ENCODE measurements around the gene NWD2. TPM values are rescaled to one million over a fixed set of nuclear protein-coding genes. Genes with fewer than 3 reads are reported as not detected.

Gene NWD2
- polyA plus RNA-seq, 1 donor from 2014 or later, result 0.06 TPM

- Histone ChIP-seq H3K79me2 (replicated peaks; ENCODE audit: insufficient read depth, low read length) (no peaks in the 10 kb centered on the region), H3K9me2 (ENCODE audit: insufficient read depth, low read length) (no peaks in the 10 kb centered on the region), H3K9ac (ENCODE audit: low read length) (no peak overlapping the region), H3K9me3 (ENCODE audit: low read length) (no peaks in the 10 kb centered on the region), H3K4me3 (ENCODE audit: low read length) (no peak overlapping the region), H3K36me3 (ENCODE audit: insufficient read depth, low read length) (no peaks in the 10 kb centered on the region), H2AFZ (ENCODE audit: low read depth, low read length) (no peak overlapping the region), H3K27me3 (ENCODE audit: insufficient read depth, low read depth, low read length) (no peaks in the 10 kb centered on the region), H3K4me2 (ENCODE audit: low read length) (no peak overlapping the region), H3K27ac (ENCODE audit: low read length) (no peak overlapping the region), H3F3A (ENCODE audit: insufficient read depth, low read length, poor library complexity, severe bottlenecking) (no peaks in the 10 kb centered on the region), H4K20me1 (ENCODE audit: insufficient read depth) (no peaks in the 10 kb centered on the region)
- TF ChIP-seq, protein P1, sequence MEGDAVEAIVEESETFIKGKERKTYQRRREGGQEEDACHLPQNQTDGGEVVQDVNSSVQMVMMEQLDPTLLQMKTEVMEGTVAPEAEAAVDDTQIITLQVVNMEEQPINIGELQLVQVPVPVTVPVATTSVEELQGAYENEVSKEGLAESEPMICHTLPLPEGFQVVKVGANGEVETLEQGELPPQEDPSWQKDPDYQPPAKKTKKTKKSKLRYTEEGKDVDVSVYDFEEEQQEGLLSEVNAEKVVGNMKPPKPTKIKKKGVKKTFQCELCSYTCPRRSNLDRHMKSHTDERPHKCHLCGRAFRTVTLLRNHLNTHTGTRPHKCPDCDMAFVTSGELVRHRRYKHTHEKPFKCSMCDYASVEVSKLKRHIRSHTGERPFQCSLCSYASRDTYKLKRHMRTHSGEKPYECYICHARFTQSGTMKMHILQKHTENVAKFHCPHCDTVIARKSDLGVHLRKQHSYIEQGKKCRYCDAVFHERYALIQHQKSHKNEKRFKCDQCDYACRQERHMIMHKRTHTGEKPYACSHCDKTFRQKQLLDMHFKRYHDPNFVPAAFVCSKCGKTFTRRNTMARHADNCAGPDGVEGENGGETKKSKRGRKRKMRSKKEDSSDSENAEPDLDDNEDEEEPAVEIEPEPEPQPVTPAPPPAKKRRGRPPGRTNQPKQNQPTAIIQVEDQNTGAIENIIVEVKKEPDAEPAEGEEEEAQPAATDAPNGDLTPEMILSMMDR (IDR thresholded peaks at IDR 0.05; ENCODE audit: poor library complexity, severe bottlenecking), result no peak
- no peak for TF ChIP-seq REST (IDR thresholded peaks at IDR 0.05; ENCODE audit: borderline replicate concordance)
- no peak for TF ChIP-seq MXI1 (conservative IDR thresholded peaks at IDR 0.05; ENCODE audit: poor library complexity, severe bottlenecking)
- TF ChIP-seq SMC3 (conservative IDR thresholded peaks at IDR 0.05; ENCODE audit: poor library complexity), result no peak
- TF ChIP-seq EZH2 (IDR thresholded peaks at IDR 0.05; ENCODE audit: borderline replicate concordance, insufficient read depth, low read length, poor library complexity, severe bottlenecking), result no peak
- TF ChIP-seq TAF1 (IDR thresholded peaks at IDR 0.05; ENCODE audit: low read depth), result no peak
- no peak for TF ChIP-seq RAD21 (conservative IDR thresholded peaks at IDR 0.05)
- no peak for TF ChIP-seq EP300 (conservative IDR thresholded peaks at IDR 0.05; ENCODE audit: poor library complexity, severe bottlenecking)
- no peak for TF ChIP-seq POLR2AphosphoS5 (IDR thresholded peaks at IDR 0.05)
Measured at GRCh38 chr4:37415845-37416369, 171.4 kb downstream of the NWD2 start.

GRCh38 chr4:37421614-37422013, 177.1 kb downstream of the NWD2 start:
- no peak overlapping the region for H3K4me2 ChIP-seq (ENCODE audit: low read length)
- no peaks in the 10 kb centered on the region for H4K20me1 ChIP-seq (ENCODE audit: insufficient read depth)
- no peak overlapping the region for H3K9ac ChIP-seq (ENCODE audit: low read length)
- H3F3A ChIP-seq (ENCODE audit: insufficient read depth, low read length, poor library complexity, severe bottlenecking), result no peaks in the 10 kb centered on the region
- no peaks in the 10 kb centered on the region for H3K36me3 ChIP-seq (ENCODE audit: insufficient read depth, low read length)
- TF ChIP-seq RAD21 (conservative IDR thresholded peaks at IDR 0.05) (no peak), TAF1 (IDR thresholded peaks at IDR 0.05; ENCODE audit: low read depth) (no peak), EP300 (conservative IDR thresholded peaks at IDR 0.05; ENCODE audit: poor library complexity, severe bottlenecking) (no peak), REST (IDR thresholded peaks at IDR 0.05; ENCODE audit: borderline replicate concordance) (no peak)
- H3K4me3 ChIP-seq (ENCODE audit: low read length), result no peak overlapping the region
- H3K79me2 ChIP-seq (replicated peaks; ENCODE audit: insufficient read depth, low read length), result no peaks in the 10 kb centered on the region
- H3K27ac ChIP-seq (ENCODE audit: low read length), result no peak overlapping the region
- no peaks in the 10 kb centered on the region for H3K9me2 ChIP-seq (ENCODE audit: insufficient read depth, low read length)
- H3K27me3 ChIP-seq (ENCODE audit: insufficient read depth, low read depth, low read length), result no peaks in the 10 kb centered on the region
- H3K9me3 ChIP-seq (ENCODE audit: low read length), result no peaks in the 10 kb centered on the region
- H2AFZ ChIP-seq (ENCODE audit: low read depth, low read length), result no peak overlapping the region
